Measurements from ENCODE around the gene XYLT1.

XYLT1 gene

DNA sequence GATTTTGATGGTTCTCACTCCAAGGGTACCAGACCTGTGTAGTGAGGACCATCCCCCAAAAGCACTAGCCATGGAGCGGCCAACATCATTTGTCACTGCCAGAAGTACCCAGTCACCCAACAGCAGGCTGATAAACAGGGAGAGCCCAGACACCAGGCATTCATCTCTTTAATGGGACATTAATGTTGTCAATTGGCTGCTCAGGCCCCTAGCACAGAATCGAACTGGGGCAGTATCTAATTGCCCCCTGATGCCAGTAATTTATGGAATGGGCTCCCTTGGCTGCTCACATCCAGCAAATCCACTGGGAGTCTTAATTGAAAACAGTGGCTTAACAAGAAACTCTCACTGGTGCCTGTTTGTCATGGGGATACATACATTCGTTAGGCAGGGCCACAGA, 344.6 kb downstream of the XYLT1 start:
- DNase-seq: no peak

DNA sequence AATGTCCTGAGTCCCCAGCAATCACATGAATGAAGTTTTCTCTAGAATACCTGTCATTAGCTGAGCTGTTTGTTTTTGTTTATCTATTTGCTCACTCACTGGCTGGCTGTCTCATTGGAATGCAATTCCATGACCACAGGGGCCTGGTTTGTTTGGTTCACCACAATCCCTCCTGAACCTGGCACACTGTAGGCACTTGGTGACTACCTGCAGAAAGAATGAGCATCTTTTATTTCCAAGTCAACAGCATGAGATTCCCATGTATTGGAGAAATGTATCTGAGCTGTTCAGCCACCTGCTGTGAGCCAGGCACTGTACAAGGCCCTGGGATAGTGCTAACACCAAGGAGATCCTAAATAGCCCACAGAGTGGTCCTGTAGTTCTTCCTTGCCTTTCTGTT, 345.1 kb downstream of the XYLT1 start:
- no peak for DNase-seq

DNA sequence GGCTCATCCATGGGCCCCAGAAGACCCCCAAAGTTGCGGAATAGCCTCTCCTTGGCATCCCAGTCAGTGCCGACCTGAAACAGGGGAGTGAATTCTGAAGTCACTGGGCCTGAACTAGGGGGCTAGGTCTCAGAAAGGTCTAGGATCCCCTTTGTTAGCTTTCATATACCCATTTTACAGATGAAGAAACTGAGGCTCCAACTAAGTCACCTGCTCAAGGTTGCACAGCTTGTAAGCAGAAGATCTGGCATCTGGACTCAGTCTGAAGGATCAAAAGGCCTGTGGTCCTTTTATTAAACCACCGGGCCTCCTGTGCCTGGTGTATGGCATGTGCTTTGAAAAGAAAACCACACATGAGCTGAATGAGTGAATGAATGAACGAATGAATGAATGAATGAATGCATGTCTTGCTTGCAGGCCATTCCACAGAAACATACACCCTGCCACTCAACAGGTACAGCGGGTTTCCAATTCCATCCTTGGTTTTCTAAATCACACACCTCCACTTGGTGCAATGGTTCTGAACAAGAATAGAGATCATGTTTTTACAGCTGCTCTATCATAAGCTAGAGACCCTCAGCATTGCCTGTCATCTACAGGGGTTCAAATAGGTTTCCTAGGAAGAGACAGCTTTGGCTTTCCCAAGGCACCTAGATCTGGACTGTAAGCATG, 352.7 kb downstream of the XYLT1 start:
- DNase-seq: no peak

DNA sequence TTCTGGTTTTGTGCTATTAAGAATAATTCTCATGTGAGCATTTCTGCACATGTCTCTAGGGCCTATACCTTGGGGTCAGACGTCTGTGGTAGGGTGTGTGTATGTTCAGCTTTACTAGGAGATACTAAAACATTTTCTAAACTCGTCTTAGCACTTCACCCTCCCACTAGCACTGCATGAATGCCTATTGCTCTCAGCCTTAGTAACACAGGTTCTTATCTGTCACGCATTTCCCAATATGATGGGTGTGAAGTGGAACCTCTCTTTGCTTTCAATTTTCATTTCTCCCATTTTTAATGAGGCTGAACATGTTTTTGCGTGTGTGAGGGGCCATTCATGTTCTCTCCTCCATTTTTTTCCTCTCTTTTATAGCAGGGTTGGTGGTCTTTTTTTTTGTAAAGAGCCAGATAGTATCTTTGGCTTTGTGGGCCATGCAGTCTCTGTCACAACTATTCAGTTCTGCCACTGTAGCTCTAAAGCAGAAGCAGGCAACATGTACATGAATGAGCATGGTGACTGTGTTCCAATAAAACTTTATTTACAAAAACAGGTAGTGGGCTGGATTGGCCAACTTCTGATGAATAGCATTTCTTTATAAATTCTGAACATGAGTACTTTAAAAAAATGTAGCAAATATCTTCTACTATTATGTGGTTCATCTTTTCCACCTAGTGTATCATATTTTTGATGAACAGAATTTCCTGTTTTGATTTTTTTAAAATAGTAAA, 354.0 kb downstream of the XYLT1 start:
- no peak for DNase-seq

DNA sequence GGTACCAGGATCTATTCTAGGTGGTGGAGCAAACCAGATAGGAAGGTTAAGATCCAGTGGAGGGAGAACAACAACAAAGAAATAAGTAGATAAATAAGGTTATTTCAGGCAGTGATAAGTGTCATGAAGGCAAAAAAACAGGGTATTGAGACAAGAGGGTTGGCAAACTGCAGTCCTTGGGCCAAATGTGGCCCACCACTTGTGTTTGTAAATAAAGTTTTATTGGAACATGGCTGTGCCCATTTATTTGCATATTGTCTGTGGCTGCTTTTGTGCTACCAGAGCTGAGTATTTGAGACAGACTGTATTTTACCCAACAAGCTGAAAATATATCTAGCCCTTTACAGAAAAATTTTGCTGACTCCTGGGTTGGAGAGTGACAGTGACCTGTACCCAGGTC, 361.3 kb downstream of the XYLT1 start:
- no peak for DNase-seq

DNA sequence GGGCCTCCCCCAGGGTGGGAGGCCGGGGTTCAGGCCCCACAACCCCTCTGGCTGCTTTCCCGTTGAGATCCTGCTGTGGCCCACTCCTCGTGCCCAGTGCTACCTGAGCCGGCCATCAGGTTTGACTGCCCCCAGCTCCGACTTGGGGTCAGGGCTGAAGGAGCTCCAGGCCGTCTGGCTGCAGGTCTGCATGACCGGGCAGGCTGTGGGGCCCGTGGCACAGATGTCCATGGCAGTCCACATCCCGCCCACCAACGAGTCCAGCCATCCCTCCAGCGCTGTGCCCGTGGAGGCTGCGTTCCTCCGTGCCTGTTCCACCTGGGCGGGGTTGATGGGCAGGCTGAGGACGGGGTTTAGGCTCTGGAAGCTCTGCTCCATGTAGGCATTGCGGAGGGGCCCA, 362.2 kb downstream of the XYLT1 start:
- DNase-seq: no peak

DNA sequence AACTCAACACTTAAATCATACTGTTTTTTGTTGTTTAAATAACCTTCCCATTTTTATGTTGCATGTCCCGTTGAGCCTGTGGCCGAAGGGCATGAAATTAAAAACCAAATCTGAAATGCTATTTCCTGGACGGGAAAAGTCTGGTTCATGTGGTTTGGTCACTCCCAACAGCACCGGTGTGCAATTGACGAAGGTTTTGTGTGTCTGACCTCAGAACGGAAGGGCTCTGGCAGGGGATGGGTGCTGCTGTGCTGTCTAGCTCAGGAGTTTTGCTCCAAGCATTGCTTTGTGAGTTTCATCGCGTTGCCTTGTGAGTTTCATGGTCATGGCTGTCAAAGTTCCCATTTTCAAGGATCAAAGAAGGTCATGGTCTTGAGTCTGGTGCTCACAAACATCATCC, 363.3 kb downstream of the XYLT1 start:
- no peak for DNase-seq

DNA sequence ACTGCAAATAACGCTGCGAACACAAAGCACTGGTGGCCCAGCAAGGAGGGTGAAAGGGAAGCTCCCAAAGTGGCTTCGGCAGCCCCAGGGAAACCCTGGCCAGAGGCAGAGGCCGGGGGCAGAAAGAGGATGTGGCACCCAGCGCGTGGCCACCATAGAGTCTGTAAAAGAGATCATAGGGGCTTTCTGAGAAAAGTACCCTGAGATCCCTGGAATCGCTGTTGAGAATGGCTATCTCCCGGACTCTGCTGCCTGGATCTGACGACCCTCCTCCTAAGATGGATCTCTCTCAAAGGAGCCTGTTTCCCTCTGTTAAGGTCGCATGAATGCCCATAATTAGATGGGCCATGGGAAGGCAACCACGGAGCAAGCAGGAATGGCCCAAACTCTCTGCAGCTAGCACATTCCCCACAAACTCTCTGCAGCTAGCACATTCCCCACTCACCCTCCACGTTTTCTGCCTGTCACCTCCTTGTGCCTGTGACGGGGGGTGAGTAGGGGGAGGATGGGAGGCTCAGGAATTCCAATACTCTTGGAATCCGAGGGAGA, 364.4 kb downstream of the XYLT1 start:
- no peak for DNase-seq

DNA sequence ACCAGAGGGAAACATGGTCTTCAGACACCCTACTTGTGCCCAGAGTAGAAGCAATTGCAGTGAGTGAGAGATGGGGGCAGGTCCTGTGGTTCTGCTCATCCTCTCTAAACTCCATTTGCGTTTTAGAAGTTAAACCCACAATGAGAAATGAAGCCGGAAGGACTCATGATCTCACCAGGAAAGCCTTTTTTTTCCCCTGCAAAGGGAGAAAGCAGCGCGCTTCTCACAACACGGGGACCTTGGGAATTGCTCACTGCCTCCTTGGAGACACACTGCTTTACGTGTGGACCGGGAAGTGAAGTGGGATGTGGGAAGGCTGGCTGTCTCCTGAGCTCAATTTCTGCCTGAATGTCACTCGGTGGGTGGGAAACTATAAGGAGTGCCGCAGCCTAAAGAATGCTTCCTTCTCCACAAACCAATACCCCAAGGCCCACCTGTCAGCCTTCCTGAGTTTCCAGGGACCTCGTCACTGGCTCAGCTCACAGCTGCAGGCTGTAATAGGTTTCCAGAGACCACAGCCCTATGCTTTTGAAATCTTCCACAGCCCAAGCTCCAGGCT, 365.4 kb downstream of the XYLT1 start:
- DNase-seq: no peak

DNA sequence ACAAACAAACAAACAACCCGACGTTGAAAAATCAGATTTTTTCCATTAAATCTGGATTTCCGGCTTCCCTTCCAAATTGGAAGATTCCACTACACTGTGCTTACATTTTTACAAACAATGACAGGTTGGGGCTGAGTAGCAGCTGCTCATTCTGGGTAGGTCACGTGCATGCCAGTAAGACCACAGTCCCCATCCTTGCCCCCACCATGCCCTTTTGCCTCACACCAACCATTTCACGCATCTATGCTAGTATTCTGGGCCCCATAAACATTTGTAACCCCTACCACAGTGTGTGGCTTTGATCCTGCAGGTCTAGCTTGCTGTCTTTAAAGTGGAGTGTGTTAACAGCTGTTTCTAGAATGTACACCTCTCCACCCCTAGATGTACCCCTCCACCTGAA, 366.1 kb downstream of the XYLT1 start:
- DNase-seq: no peak

DNA sequence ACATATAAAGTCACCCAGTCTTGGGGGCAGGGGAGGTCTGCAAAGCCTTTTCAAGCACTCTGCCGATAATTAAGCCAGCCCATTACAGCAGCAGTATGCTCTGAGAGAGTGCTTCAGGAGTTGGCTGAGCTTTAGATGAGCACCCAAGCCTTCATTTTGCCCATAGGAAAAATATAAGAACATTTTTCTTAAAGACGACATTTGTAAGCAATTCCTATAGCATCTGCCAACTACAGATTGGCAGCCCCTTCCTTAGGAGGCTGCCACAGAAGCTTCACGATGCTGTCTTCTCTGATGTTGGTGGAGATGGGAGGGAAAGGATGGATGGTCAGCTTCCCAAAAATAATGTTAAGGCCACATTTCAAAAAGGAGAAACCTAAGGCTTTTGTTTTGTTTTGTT, 367.5 kb downstream of the XYLT1 start:
- no peak for DNase-seq

DNA sequence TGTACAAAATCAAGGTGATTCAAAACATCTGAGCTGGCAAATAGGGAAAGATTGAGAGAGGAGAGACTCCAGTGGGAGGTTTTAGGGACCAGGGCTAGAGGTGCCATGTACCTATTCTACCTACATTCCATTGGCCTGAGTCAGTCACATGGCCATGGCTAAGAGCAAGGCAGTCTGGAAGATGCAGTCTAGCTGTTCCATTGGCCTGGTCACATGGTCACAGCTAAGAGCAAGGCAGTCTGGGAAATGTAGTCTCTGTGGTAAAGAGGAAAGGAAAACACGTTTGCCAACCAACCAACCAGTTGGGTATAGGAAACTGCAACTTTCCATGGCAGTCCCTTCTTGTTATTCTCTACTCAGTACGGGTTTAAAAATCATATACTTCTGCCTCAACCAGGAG, 369.1 kb downstream of the XYLT1 start:
- DNase-seq: no peak

DNA sequence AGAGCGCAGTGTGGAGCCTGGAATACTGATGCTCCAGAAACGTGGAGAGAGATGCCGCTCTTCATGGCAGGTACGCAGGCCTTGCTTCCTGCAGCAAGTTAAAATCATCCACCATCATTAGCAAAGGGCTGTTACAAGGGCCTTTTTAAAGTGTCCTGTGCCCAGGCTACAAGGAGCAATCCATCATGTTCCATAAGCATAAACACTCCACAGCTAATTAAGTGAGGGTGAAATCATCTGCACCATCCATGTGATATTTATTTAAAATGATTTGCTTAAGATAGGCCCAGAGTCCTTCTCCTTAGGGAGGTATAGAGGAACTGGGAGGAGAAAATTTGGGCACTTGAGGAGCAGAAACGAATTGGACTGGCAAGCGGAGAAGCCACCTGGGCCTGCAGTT, 372.1 kb downstream of the XYLT1 start:
- no peak for DNase-seq

DNA sequence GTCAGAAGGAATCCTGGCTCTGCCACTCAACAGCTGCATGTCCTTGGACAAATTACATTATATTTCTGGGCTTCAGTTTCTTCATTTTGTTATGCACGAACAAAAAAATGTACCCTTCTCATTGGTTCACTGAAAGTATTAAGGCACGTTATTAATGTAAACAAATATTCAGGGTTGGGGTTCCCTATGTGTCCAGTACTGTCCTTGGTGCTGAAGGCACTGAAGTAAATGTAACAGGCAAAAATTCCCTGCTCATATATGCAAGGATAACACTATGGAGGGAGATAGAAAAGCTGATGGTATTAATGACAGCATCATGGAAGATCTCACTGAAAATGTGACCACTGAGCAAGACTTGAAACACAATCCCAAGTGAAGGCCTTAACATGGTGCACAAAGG, 386.6 kb downstream of the XYLT1 start:
- DNase-seq: no peak

DNA sequence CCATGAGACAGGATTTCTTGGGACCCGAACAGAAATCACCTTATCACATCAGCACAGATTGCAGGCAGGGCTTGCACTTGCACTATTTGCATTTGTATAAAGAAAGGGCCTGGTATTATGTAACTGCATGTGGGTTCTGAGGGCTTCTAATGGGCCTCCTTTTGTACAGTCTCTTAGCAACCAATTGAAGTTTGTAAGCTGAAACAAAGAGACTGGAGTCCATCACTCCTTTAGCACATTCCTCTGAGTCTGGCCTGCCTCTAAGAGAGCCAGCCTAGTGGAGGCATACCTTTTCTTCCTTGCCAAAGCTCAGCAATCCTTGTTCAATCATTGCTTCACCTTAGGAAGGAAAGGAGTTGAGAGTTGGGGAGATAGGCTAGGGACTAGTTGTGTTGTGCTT, 387.1 kb downstream of the XYLT1 start:
- DNase-seq: no peak

DNA sequence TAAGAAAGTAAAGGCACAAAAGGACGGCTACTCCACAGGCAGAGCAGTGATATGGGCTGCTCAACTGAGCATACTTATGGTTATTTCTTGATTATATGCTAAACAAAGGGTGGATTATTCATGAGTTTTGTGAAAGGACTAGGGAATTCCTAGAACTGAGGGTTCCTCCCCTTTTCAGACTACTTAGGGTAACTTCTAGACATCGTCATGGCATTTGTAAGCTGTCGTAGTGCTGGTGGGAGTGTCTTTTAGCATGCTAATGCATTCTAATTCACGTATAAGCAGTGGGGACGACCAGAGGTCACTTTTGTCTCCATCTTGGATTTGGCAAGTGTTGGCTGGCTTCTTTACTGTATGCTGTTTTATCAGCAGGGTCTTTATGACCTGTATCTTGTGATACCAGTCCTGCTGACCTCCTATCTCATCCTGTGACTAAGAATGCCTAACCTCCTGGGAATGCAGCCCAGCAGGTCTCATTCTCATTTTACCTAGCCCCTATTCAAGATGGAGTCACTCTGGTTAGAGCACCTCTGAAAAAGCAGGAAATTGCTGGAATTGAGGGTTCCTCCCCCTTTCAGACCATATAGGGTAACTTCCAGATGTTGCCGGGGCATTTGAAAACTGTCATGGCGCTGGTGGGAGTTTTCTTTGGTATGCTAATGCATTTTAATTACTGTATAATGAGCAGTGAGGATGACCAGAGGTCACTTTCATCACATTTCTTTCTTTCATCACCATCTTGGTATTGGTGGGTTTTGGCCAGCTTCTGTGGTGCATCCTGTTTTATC, 388.5 kb downstream of the XYLT1 start:
- DNase-seq: no peak

DNA sequence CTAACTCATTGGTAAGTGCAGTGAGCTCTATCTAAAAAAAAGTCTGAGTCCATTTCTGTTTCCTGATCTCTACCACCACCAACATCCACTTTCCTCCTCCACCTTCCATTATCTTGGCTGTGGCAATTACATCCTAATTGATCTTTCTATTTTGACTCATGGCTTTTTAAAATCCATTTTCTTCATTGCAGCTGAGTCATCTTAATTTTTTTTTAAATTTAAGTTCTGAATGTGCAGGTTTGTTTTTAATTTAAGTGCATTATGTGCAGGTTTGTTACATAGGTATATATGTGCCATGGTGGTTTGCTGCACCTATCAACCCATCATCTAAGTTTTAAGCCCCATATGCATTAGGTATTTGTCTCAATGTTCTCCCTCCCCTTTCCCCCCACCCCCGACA, 390.7 kb downstream of the XYLT1 start:
- no peak for DNase-seq

DNA sequence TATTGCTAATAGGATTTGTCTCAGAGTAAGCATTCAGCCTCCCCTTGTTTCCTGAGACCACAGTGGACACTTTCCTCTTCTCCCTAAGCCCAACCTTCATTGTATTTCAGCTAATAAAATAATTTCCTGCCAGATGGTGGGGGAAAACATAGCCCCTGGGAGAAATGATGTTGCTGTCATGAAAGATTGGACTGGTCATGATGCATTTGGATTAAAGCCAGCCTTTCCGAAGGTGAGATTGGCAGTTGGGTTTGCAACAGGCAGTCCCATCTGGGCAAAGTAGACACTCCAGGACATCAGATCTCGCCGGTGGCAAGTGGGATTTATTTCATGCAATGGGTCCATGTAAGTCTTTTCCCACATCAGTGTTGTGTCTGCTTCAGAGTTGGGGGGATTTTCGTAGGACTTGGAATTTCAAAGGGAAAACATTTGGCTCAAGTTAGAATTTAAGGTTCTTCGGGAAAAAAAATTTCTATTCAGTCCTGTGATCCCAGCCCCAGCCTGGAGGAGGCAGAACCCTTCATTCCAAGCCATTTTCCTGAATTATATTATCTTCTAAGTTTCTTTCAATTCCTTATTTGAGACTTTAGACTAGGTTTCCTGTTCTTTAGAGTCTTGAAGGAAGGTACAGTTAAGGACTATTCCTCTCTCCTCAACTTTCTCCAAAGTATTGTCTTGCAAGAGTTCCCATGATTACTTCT, 391.7 kb downstream of the XYLT1 start:
- no peak for DNase-seq

DNA sequence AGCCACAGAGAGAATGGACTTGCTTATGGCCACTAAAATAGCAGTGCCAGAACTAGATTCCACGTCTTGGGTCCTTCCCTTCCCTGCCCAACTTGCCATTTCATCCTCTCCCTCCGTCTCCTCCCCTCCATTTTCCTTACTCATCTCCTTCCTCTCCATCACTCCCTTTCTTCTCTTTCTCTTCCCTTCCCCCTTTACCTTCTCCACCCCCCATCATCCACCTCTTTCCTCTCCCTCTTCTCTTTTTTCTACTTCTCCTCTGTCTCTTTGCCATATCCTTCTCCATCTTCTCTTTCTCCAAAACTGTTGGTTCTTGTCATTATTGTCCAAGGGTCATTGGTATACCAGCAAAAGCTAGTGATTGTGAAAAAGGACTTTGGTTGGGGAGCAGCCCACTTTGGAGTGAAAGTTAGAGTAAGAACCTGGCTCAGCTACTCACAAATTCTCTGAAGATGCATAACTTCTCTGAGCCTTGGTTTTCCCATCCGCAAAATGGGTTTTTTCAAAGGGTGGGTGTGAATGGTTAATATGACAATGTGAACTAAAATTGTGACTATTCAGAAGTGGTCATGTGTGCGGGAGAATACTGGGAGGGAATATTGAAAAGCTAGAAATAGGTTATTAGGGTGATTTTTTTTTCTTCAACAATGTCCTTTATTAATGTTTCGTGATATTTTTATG, 393.8 kb downstream of the XYLT1 start:
- DNase-seq: no peak

DNA sequence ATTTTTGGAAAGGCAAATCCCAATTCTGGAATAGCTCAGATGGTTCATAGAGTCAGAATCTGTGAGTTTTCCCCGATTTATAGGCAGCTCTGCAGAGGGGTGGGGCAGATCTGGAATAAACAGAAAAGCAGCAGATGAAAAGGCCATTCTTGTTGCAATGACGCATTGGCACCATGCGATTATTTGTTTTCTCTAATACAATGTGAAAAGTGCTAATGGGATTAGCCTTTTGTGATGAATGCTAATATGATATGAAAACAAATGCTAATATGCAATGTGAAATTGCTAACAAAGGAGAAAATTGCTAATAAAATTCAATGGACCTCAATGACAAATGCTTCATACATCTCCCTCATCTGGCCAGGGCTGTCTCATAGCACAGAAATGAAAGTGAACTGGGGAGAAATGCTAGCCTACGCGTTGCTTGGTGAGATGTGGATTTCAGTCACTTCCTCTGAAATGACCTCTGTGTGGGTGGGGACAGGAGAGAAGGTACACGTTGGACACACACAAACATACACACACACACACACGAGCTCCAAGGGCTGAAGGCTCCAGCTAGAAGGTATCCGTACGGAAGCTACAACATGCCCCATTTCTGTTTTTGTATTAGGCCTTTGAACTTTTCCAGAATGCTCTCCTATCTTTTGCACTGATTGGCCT, 394.5 kb downstream of the XYLT1 start:
- DNase-seq: no peak

DNA sequence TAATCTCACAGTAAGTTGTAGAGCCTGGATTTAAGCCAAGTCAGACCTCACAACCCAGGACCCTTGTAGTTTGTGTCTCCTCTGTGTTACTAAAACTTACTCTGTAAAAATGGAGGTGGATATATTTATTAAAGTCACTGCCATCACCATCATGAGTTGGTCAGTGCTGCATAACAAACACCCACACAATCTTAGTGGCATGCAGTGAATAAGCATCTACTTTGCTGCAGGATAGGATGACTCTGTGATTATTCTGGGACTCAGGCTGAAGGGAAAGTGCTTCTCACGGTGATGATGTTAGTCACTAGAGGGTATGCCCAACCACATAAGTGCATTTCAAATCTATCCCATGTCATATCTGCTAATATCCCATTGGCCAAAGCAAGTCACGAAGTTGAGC, 398.7 kb downstream of the XYLT1 start:
- DNase-seq: no peak

Data from femur (tissue), 1 donor.